GM12878 (cell line): ENCODE measurements around the gene PCDHGA8. TPM values are rescaled to one million over a fixed set of nuclear protein-coding genes. Genes with fewer than 3 reads are reported as not detected.

ENCODE experiments used
- IKZF2 ChIP-seq, 2 experiments: fragments of 450-650 bp; IDR thresholded peaks; 2 replicates each; pipeline ENCODE4 v1.6.1; 2017; ENCODE audit warnings: mild to moderate bottlenecking in 2 of 2, moderate library complexity in 2 of 2
- MTA2 ChIP-seq: fragments of 450-650 bp; IDR thresholded peaks from 2 replicates; pipeline ENCODE4 v1.6.1; 2016; ENCODE audit warnings: low read depth, mild to moderate bottlenecking, moderate library complexity
- REST ChIP-seq: IDR thresholded peaks from 2 replicates; pipeline ENCODE4 v1.6.1; 2012; ENCODE audit warnings: mild to moderate bottlenecking, low read depth, low read length
- ZBTB40 ChIP-seq: fragments of 450-650 bp; IDR thresholded peaks from 2 replicates; pipeline ENCODE4 v1.6.1; 2016; ENCODE audit warnings: mild to moderate bottlenecking, moderate library complexity, borderline replicate concordance
- polyA plus RNA-seq, 11 experiments: library from polyadenylated mRNA; depleted of rRNA in 4 of 11; unstranded in 6 of 11; stranded (reverse) in 5 of 11; fragments of >200 nt; fragmentation: Nextera tagmentation in 4 of 11; fragmentation: Illumina TruSeq in 1 of 11; extraction: Ambion mirVana in 4 of 11; extraction: Trizol in 1 of 11; gene quantifications; 1 replicate in 1 of 11; 2 replicates in 10 of 11; pipeline versions ENCODE4 v1.2.1 to v1.2.3, GENCODE V29; 2011 to 2016; ENCODE audit warnings: inconsistent platforms in 2 of 11, missing spikeins in 2 of 11, low read depth in 1 of 11
- total RNA-seq, 4 experiments: library from RNA; depleted of rRNA in 3 of 4; stranded (reverse); fragments of >200 nt in 3 of 4; fragmentation: Illumina TruSeq in 1 of 4; extraction: Trizol in 1 of 4; gene quantifications; 2 replicates each; pipeline versions ENCODE4 v1.2.1 to v1.2.3, GENCODE V29; 2013 to 2021

The PCDHGA8 gene
- total and polyA plus RNA-seq, 10 of the 15 experiments (the other 5 are each of a cell fraction or from before 2014, with no cell fraction given): 0.01 to 0.04 TPM; not detected in 8

DNA sequence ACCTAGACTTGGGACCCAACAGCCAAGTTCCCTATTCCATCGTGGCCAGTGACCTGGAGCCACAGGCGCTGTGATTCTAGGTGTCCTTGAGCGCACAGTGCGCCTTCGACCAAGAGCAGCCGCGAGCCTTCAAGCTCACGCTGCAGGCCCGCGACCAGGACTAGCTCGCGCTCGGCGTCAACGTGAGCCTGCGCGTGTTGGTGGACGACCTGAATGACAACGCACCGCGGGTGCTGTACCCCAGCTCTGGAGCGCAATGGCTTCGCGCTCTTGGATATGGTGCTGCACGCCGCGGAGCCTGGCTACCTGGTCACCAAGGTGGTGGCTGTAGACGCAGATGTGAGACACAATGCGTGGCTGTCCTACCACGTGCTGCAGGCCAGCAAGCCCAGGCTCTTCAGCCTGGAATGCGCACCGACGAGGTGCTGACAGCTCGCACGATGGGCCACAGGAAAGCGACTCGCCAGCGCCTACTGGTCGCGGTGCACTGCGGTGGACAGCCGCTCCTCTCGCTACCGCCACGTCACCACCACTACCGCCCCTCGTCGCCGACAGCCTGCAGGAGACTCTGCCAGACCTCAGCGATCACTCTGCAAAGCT is 49.2 kb downstream of the PCDHGA8 start (continued):
- TF ChIP-seq REST (no peak), MTA2 (no peak), IKZF2 (IDR thresholded peaks at IDR 0.05) (no peak), ZBTB40 (no peak)

Other genes with a start within 250 kb of the PCDHGA8 start
Only the 7 nearest of the 37 such genes appear.
- gene PCDHGA6, start 18.7 kb upstream of the PCDHGA8 start, total RNA-seq (2014; rRNA removed): 0.17 and 0.27 TPM in 2 replicates
- gene PCDHGA6, start 18.7 kb upstream of the PCDHGA8 start, total RNA-seq (2014; rRNA removed; fragmentation: Illumina TruSeq; extraction: Trizol): 0.13 and 0.18 TPM in 2 replicates
- gene PCDHGA6, start 18.7 kb upstream of the PCDHGA8 start, total RNA-seq (2021): 0.28 and 0.32 TPM in 2 replicates
- 0.49 and 0.60 TPM in 2 replicates for gene PCDHGA6, start 18.7 kb upstream of the PCDHGA8 start, polyA plus RNA-seq (2011; rRNA removed)
- gene PCDHGA6, start 18.7 kb upstream of the PCDHGA8 start, polyA plus RNA-seq (2014; fragmentation: Illumina TruSeq; extraction: Trizol): 0.10 and 0.12 TPM in 2 replicates
- under 1 TPM in 1 of 2 experiments, not detected in 1; 0.04 TPM for gene PCDHGA6, start 18.7 kb upstream of the PCDHGA8 start, polyA plus RNA-seq (2014; fragmentation: Nextera tagmentation; extraction: Ambion mirVana)
- 0.15 and 0.23 TPM in 2 replicates for gene PCDHGA6, start 18.7 kb upstream of the PCDHGA8 start, polyA plus RNA-seq (2014; rRNA removed)
- gene PCDHGA6, start 18.7 kb upstream of the PCDHGA8 start, polyA plus RNA-seq (2016; fragmentation: Nextera tagmentation; extraction: Ambion mirVana): not detected
- gene PCDHGA7, start 9.9 kb upstream of the PCDHGA8 start, total RNA-seq (2014; rRNA removed): 0.11 and 0.16 TPM in 2 replicates
- 0.05 and 0.09 TPM in 2 replicates for gene PCDHGA7, start 9.9 kb upstream of the PCDHGA8 start, total RNA-seq (2014; rRNA removed; fragmentation: Illumina TruSeq; extraction: Trizol)
- gene PCDHGA7, start 9.9 kb upstream of the PCDHGA8 start, total RNA-seq (2021): 0.08 and 0.18 TPM in 2 replicates
- 0.03 and 0.04 TPM in 2 replicates for gene PCDHGA7, start 9.9 kb upstream of the PCDHGA8 start, polyA plus RNA-seq (2011; rRNA removed)
- 0.01 TPM in 1 of 2 replicates, not detected in the other for gene PCDHGA7, start 9.9 kb upstream of the PCDHGA8 start, polyA plus RNA-seq (2014; fragmentation: Illumina TruSeq; extraction: Trizol)
- gene PCDHGA7, start 9.9 kb upstream of the PCDHGA8 start, polyA plus RNA-seq (2014; fragmentation: Nextera tagmentation; extraction: Ambion mirVana): not detected
- 0.08 TPM in 1 of 2 replicates, not detected in the other for gene PCDHGA7, start 9.9 kb upstream of the PCDHGA8 start, polyA plus RNA-seq (2014; rRNA removed)
- gene PCDHGA7, start 9.9 kb upstream of the PCDHGA8 start, polyA plus RNA-seq (2016; fragmentation: Nextera tagmentation; extraction: Ambion mirVana): under 1 TPM in 1 of 2 experiments, not detected in 1; 0.05 TPM
- 0.05 and 0.06 TPM in 2 replicates for gene PCDHGB4, start 4.9 kb upstream of the PCDHGA8 start, total RNA-seq (2014; rRNA removed)
- gene PCDHGB4, start 4.9 kb upstream of the PCDHGA8 start, total RNA-seq (2014; rRNA removed; fragmentation: Illumina TruSeq; extraction: Trizol): 0.04 and 0.09 TPM in 2 replicates
- gene PCDHGB4, start 4.9 kb upstream of the PCDHGA8 start, total RNA-seq (2021): 0.08 TPM in 1 of 2 replicates, not detected in the other
- gene PCDHGB4, start 4.9 kb upstream of the PCDHGA8 start, polyA plus RNA-seq (2011; rRNA removed): 0.20 and 0.23 TPM in 2 replicates
- gene PCDHGB4, start 4.9 kb upstream of the PCDHGA8 start, polyA plus RNA-seq (2014; fragmentation: Illumina TruSeq; extraction: Trizol): 0.03 TPM in 1 of 2 replicates, not detected in the other
- gene PCDHGB4, start 4.9 kb upstream of the PCDHGA8 start, polyA plus RNA-seq (2014; fragmentation: Nextera tagmentation; extraction: Ambion mirVana): under 1 TPM in 1 of 2 experiments, not detected in 1; 0.02 TPM
- 0.03 and 0.04 TPM in 2 replicates for gene PCDHGB4, start 4.9 kb upstream of the PCDHGA8 start, polyA plus RNA-seq (2014; rRNA removed)
- not detected for gene PCDHGB4, start 4.9 kb upstream of the PCDHGA8 start, polyA plus RNA-seq (2016; fragmentation: Nextera tagmentation; extraction: Ambion mirVana)
- 1.4 and 1.9 TPM in 2 replicates for gene PCDHGB5, start 5.3 kb downstream of the PCDHGA8 start, total RNA-seq (2014; rRNA removed)
- gene PCDHGB5, start 5.3 kb downstream of the PCDHGA8 start, total RNA-seq (2014; rRNA removed; fragmentation: Illumina TruSeq; extraction: Trizol): 1.3 TPM in 2 replicates
- 1.8 and 2.3 TPM in 2 replicates for gene PCDHGB5, start 5.3 kb downstream of the PCDHGA8 start, total RNA-seq (2021)
- gene PCDHGB5, start 5.3 kb downstream of the PCDHGA8 start, polyA plus RNA-seq (2011; rRNA removed): 0.07 TPM in 1 of 2 replicates, not detected in the other
- 1.1 TPM in 2 replicates for gene PCDHGB5, start 5.3 kb downstream of the PCDHGA8 start, polyA plus RNA-seq (2014; fragmentation: Illumina TruSeq; extraction: Trizol)
- under 1 TPM in 1 of 2 experiments, not detected in 1; 0.02 TPM for gene PCDHGB5, start 5.3 kb downstream of the PCDHGA8 start, polyA plus RNA-seq (2014; fragmentation: Nextera tagmentation; extraction: Ambion mirVana)
- gene PCDHGB5, start 5.3 kb downstream of the PCDHGA8 start, polyA plus RNA-seq (2014; rRNA removed): 0.95 TPM in 2 replicates
- gene PCDHGB5, start 5.3 kb downstream of the PCDHGA8 start, polyA plus RNA-seq (2016; fragmentation: Nextera tagmentation; extraction: Ambion mirVana): 1 to 10 TPM; 1.4 to 2.3 TPM
- gene PCDHGA9, start 10.1 kb downstream of the PCDHGA8 start, total RNA-seq (2014; rRNA removed): 0.38 and 0.62 TPM in 2 replicates
- gene PCDHGA9, start 10.1 kb downstream of the PCDHGA8 start, total RNA-seq (2014; rRNA removed; fragmentation: Illumina TruSeq; extraction: Trizol): 0.51 and 0.63 TPM in 2 replicates
- 0.54 and 0.56 TPM in 2 replicates for gene PCDHGA9, start 10.1 kb downstream of the PCDHGA8 start, total RNA-seq (2021)
- gene PCDHGA9, start 10.1 kb downstream of the PCDHGA8 start, polyA plus RNA-seq (2011; rRNA removed): 0.09 and 0.10 TPM in 2 replicates
- 0.15 and 0.46 TPM in 2 replicates for gene PCDHGA9, start 10.1 kb downstream of the PCDHGA8 start, polyA plus RNA-seq (2014; fragmentation: Illumina TruSeq; extraction: Trizol)
- gene PCDHGA9, start 10.1 kb downstream of the PCDHGA8 start, polyA plus RNA-seq (2014; fragmentation: Nextera tagmentation; extraction: Ambion mirVana): not detected
- gene PCDHGA9, start 10.1 kb downstream of the PCDHGA8 start, polyA plus RNA-seq (2014; rRNA removed): 0.38 and 0.44 TPM in 2 replicates
- under 1 TPM; 0.08 to 0.15 TPM for gene PCDHGA9, start 10.1 kb downstream of the PCDHGA8 start, polyA plus RNA-seq (2016; fragmentation: Nextera tagmentation; extraction: Ambion mirVana)
- gene PCDHGB6, start 15.4 kb downstream of the PCDHGA8 start, total RNA-seq (2014; rRNA removed): 0.34 and 0.49 TPM in 2 replicates
- 0.51 and 0.54 TPM in 2 replicates for gene PCDHGB6, start 15.4 kb downstream of the PCDHGA8 start, total RNA-seq (2014; rRNA removed; fragmentation: Illumina TruSeq; extraction: Trizol)
- gene PCDHGB6, start 15.4 kb downstream of the PCDHGA8 start, total RNA-seq (2021): 0.80 and 1.0 TPM in 2 replicates
- 0.07 and 0.10 TPM in 2 replicates for gene PCDHGB6, start 15.4 kb downstream of the PCDHGA8 start, polyA plus RNA-seq (2011; rRNA removed)
- gene PCDHGB6, start 15.4 kb downstream of the PCDHGA8 start, polyA plus RNA-seq (2014; fragmentation: Illumina TruSeq; extraction: Trizol): 0.34 and 0.54 TPM in 2 replicates
- gene PCDHGB6, start 15.4 kb downstream of the PCDHGA8 start, polyA plus RNA-seq (2014; fragmentation: Nextera tagmentation; extraction: Ambion mirVana): under 1 TPM; 0.07 to 0.10 TPM
- gene PCDHGB6, start 15.4 kb downstream of the PCDHGA8 start, polyA plus RNA-seq (2014; rRNA removed): 0.28 and 0.60 TPM in 2 replicates
- gene PCDHGB6, start 15.4 kb downstream of the PCDHGA8 start, polyA plus RNA-seq (2016; fragmentation: Nextera tagmentation; extraction: Ambion mirVana): under 1 TPM; 0.28 TPM
- 1.6 and 2.2 TPM in 2 replicates for gene PCDHGA10, start 20.4 kb downstream of the PCDHGA8 start, total RNA-seq (2014; rRNA removed)
- 1.5 and 1.6 TPM in 2 replicates for gene PCDHGA10, start 20.4 kb downstream of the PCDHGA8 start, total RNA-seq (2014; rRNA removed; fragmentation: Illumina TruSeq; extraction: Trizol)
- gene PCDHGA10, start 20.4 kb downstream of the PCDHGA8 start, total RNA-seq (2021): 1.8 and 1.9 TPM in 2 replicates
- 0.26 and 0.39 TPM in 2 replicates for gene PCDHGA10, start 20.4 kb downstream of the PCDHGA8 start, polyA plus RNA-seq (2011; rRNA removed)
- gene PCDHGA10, start 20.4 kb downstream of the PCDHGA8 start, polyA plus RNA-seq (2014; fragmentation: Illumina TruSeq; extraction: Trizol): 0.84 and 1.4 TPM in 2 replicates
- gene PCDHGA10, start 20.4 kb downstream of the PCDHGA8 start, polyA plus RNA-seq (2014; fragmentation: Nextera tagmentation; extraction: Ambion mirVana): under 1 TPM; 0.58 to 0.68 TPM
- gene PCDHGA10, start 20.4 kb downstream of the PCDHGA8 start, polyA plus RNA-seq (2014; rRNA removed): 0.77 and 0.94 TPM in 2 replicates
- gene PCDHGA10, start 20.4 kb downstream of the PCDHGA8 start, polyA plus RNA-seq (2016; fragmentation: Nextera tagmentation; extraction: Ambion mirVana): 1 to 10 TPM; 1.4 to 1.5 TPM